ENCODE data around the gene IL36B.

Gene IL36B

GRCh38 chr2:113076954-113077669, 24.4 kb upstream of the IL36B start:
- no peak for DNase-seq (ENCODE audit: low read depth in 2 of 3, low spot score in 2 of 3)

DNA sequence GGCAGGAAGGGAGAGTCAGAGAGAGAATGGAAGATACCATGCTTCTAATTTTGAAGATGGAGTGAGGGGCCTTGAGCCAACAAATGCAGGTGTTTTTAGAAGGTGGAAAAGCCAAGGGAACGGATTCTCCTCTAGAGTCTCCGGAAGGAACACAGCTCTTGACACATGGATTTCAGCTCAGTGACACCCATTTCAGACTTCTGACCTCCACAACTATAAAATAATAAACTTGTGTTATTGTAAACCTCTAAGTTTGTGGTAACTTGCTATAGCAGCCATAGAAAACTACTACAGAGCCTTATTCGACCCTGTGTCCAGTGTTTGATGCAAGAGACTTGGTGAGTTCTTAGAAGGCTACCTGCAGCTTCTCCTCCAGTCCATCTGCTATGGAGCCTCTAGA, 22.9 kb upstream of the IL36B start:
- no peak for DNase-seq (ENCODE audit: low read depth in 2 of 3, low spot score in 2 of 3)

GRCh38 chr2:113075030-113075429, 22.4 kb upstream of the IL36B start:
- DNase-seq (ENCODE audit: low read depth in 2 of 3, low spot score in 2 of 3), result no peak

- no peak for DNase-seq (ENCODE audit: low read depth in 2 of 3, low spot score in 2 of 3)
Observed at GRCh38 chr2:113073325-113073834, 20.7 kb upstream of the IL36B start.

DNA sequence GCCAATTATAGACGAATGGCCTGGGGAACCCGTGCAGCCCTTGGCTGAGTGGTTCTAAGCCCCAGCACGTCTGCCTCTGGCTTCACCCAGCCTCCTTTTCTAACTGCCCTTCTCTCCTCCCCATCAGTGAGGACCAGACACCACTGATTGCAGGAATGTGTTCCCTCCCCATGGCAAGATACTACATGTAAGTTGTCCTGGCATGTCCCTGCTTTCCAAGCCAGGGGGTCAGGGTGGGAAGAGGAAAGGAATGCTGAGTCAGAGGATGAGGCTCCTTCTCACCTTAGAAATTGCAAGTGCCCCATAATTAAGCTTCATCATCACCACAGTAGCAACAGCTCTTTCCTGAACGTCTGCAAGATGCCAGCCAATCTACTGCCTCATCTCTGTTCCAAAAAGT, 19.9 kb upstream of the IL36B start:
- DNase-seq (ENCODE audit: low read depth in 2 of 3, low spot score in 2 of 3), result no peak

GRCh38 chr2:113070606-113070975, 17.9 kb upstream of the IL36B start:
- DNase-seq (ENCODE audit: low read depth in 2 of 3, low spot score in 2 of 3), result no peak

GRCh38 chr2:113069676-113070605, 17.3 kb upstream of the IL36B start:
- no peak for DNase-seq (ENCODE audit: low read depth in 2 of 3, low spot score in 2 of 3)

GRCh38 chr2:113068706-113069485, 16.2 kb upstream of the IL36B start:
- DNase-seq (ENCODE audit: low read depth in 2 of 3, low spot score in 2 of 3), result no peak

DNA sequence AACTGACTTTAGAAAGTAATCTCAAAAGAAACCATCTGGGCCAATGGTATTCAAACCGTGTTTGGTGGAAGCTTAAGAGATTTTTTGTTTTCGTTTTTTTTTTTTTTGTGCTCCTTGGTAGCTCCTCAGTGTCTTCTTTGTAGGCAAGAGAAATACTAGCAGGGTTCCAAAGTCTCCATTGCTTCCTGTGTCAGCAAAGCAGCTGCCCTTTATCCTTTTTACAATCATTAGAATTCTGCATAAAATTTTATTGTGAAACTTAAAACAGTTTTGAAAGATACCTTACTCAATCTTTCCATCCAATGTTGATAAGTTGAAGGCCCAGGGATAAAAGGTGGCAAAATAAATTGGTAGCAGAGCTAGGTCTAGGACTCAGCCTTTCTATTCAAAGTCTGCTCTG, 15.6 kb upstream of the IL36B start:
- DNase-seq (ENCODE audit: low read depth in 2 of 3, low spot score in 2 of 3), result no peak

GRCh38 chr2:113067681-113068080, 15.0 kb upstream of the IL36B start, which contains the start of gene IL1F10:
TSS of gene IL1F10 (plus strand) at chr2:113067970. CDS start at chr2:113072739, 4,769 bp downstream.
- DNase-seq (ENCODE audit: low read depth in 2 of 3, low spot score in 2 of 3), result no peak

- no peak for DNase-seq (ENCODE audit: low read depth in 2 of 3, low spot score in 2 of 3)
Observed at GRCh38 chr2:113064898-113065297, 12.2 kb upstream of the IL36B start.

DNA sequence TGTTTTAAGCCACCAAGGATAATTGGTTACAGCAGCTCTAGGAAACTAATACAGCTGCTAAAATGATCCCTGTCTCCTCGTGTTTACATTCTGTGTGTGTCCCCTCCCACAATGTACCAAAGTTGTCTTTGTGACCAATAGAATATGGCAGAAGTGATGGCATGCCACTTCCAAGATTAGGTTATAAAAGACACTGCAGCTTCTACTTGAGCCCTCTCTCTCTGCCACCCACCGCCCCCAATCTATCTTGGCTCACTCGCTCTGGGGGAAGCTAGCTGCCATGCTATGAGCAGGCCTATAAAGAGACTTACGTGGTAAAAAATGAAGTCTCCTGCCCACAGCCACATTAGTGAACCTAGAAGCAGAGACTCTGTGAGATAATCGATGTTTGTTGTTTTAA, 11.6 kb upstream of the IL36B start:
- no peak for DNase-seq (ENCODE audit: low read depth in 2 of 3, low spot score in 2 of 3)

- no peak for DNase-seq (ENCODE audit: low read depth in 2 of 3, low spot score in 2 of 3)
Observed at GRCh38 chr2:113061896-113062770, 9.5 kb upstream of the IL36B start.

DNA sequence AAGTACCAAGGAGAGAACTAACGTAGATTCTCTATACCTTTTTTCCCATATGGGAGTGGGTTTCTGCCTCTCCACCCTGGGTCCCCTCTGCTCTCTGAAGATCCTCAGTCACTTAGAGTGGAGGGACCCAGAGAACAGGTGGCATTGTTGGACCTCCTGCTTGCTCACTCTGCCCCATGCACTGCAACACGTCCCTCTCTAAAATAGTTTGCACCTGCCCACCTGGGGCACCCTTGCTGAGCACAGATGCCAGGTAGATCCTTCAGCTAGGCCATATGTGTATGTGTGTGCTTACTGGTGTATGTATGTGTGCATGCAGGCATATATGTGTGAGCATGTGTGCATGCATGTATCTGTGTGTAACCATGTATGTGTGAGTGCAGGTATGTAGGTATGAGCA, 8.6 kb upstream of the IL36B start:
- no peak for DNase-seq (ENCODE audit: low read depth in 2 of 3, low spot score in 2 of 3)

DNA sequence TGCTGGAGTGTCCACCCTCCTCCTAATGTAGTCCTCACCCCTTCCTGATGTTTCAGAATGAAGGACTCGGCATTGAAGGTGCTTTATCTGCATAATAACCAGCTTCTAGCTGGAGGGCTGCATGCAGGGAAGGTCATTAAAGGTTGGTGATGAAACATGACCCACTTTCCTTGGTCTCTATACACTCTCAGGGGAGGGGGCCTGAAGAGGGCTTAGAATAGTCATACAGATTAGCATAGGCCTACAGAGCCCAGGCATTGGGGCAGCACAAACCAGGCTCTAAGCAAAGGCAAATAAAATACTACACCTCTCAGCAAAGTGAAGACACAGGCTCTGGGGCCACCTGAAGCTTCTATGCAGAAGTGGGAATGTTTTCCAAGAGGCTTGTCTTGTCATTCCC, 8.1 kb upstream of the IL36B start:
- no peak for DNase-seq (ENCODE audit: low read depth in 2 of 3, low spot score in 2 of 3)

DNA sequence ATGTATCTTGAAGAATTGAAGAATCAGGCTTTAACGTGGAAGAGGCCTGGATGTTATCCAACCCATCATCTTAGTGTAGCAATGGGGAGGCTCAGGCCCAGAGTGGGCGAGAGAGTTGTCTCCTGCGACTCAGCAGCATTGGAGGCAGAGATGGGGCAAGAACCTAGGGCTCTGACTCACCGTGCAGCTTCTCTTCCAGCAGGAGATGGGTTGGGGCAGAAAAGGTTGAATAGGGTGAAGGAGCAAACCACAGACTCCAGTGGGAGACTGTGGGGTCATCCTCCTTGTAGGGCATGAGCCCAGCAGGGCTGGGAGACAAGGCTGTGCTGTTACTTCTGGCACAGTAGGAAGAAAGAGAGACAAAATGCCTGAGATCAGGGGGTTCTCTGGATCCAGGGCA, 7.7 kb upstream of the IL36B start:
- no peak for DNase-seq (ENCODE audit: low read depth in 2 of 3, low spot score in 2 of 3)

DNA sequence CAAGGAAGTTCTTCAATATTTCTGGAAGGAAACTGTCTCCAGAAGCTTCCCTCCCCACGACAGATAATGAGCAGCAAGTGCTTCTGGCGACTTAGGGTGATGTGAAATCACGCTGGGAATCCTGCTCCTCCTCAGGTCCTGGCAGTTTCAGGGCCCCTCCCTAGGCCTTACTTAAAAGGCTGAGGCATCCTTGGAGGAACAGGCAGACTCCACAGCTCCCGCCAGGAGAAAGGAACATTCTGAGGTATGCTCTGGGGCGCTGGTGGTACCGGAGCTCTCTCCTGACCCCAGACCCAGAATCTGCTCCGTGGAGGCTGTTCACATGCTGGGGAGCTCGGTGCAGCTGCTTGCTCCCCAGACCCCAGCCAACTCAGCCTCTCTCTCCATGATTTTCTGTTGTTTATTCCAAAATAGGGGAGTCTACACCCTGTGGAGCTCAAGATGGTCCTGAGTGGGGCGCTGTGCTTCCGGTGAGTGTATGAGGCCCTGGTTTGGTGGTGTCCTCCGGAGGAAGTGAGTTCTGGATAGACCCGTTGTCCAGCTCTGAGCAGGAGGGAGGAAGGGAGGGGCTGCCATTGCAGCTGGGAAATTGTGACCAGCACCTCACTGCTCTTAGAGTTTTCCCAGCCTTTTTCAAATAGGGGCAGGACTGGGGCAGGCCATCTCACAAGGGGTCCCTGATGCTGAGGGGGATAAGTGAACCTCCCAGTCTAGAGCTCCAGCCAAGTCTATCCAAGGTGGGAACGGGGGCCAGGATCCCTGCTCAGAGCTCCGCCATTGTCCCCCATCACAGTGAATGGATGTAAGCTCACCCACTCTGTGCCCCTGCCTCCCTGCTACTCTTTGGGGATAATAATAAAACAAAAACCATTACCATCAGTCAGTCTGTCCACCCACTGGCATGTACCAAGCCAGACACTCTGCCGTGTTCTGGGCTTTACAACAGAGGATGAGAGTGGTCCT, 6.6 kb upstream of the IL36B start, which contains the start of gene IL36RN:
TSS of gene IL36RN (plus strand) at position 201 of the 963 bp plus-strand sequence. CDS start at position 442, 241 bp downstream.
- DNase-seq (ENCODE audit: low read depth in 2 of 3, low spot score in 2 of 3), result no peak

GRCh38 chr2:113058411-113058994, 5.8 kb upstream of the IL36B start:
- no peak for DNase-seq (ENCODE audit: low read depth in 2 of 3, low spot score in 2 of 3)

- DNase-seq (ENCODE audit: low read depth in 2 of 3, low spot score in 2 of 3), result no peak
Observed at GRCh38 chr2:113057117-113057516, 4.5 kb upstream of the IL36B start.

Data from activated CD8-positive, alpha-beta memory T cell treated with anti-CD3 and anti-CD28 coated beads for 48 hours (primary cell).